H1 (cell line): ENCODE measurements around the gene MAPKAP1. TPM values are rescaled to one million over a fixed set of nuclear protein-coding genes. Genes with fewer than 3 reads are reported as not detected.

Source experiments
- CTCF ChIA-PET: fragments of 300-600 bp; sonication (Branson Sonifier 250); formaldehyde crosslinking; loops from one replicate; lab custom pipeline; 2021; ENCODE audit not compliant: partially characterized antibody; lab: Charles Lee
- POLR2A ChIA-PET: fragments of 300-600 bp; sonication (Branson Sonifier 250); formaldehyde crosslinking; loops from one replicate; lab custom pipeline; 2021; ENCODE audit warnings: inconsistent platforms; ENCODE audit not compliant: partially characterized antibody; lab: Charles Lee
- DNase-seq, 2 experiments: peaks; one replicate each; pipeline versions ENCODE4 v3.0.0 to v3.0.0-alpha.2; 2010 to 2022; ENCODE audit warnings: low spot score in 2 of 2, low read depth in 1 of 2, mixed read lengths in 1 of 2
- FAIRE-seq: peaks from 2 replicates; lab custom pipeline; 2011; peaks lifted over from hg19 to GRCh38; lab: Jason Lieb, UNC
- H2AFZ ChIP-seq: 2 replicates; pipeline ENCODE4 v1.8.1; 2012; ENCODE audit warnings: low read length, inconsistent platforms
- H2AK5ac ChIP-seq: 2 replicates; pipeline ENCODE4 v1.6.1; 2013; ENCODE audit warnings: low read depth, low read length
- H2BK120ac ChIP-seq: replicated peaks from 2 replicates; pipeline ENCODE3; 2013; ENCODE audit warnings: low read depth, low read length, inconsistent platforms
- H2BK12ac ChIP-seq: 2 replicates; pipeline ENCODE4 v1.6.1; 2013; ENCODE audit warnings: low read depth, low read length
- H2BK15ac ChIP-seq: 2 replicates; pipeline ENCODE4 v1.6.1; 2013; ENCODE audit warnings: low read length
- H2BK20ac ChIP-seq: 2 replicates; pipeline ENCODE4 v1.6.1; 2013; ENCODE audit warnings: low read length
- H2BK5ac ChIP-seq: 2 replicates; pipeline ENCODE4 v1.6.1; 2013; ENCODE audit warnings: low read depth, low read length
- H3K14ac ChIP-seq: 2 replicates; pipeline ENCODE4 v1.6.1; 2013; ENCODE audit warnings: inconsistent platforms; ENCODE audit not compliant: insufficient read length
- H3K18ac ChIP-seq: 2 replicates; pipeline ENCODE4 v1.6.1; 2013; ENCODE audit warnings: low read length; ENCODE audit errors: extremely low read depth
- H3K23ac ChIP-seq: 2 replicates; pipeline ENCODE4 v1.6.1; 2013; ENCODE audit warnings: inconsistent platforms; ENCODE audit not compliant: insufficient read length
- H3K23me2 ChIP-seq: 2 replicates; pipeline ENCODE4 v1.6.1; 2013; ENCODE audit warnings: low read depth, low read length
- H3K27ac ChIP-seq: 2 replicates; pipeline ENCODE4 v1.6.1; 2011; ENCODE audit warnings: low read depth, low read length, inconsistent platforms
- H3K27me3 ChIP-seq, 4 experiments: replicated peaks in 1 of 4; 1 replicate in 1 of 4; 2 replicates in 3 of 4; pipeline versions ENCODE4 v1.6.1 to v1.8.1; 2011 to 2013; ENCODE audit warnings: low read length in 3 of 4, mild to moderate bottlenecking in 3 of 4, inconsistent platforms in 2 of 4, mixed read lengths in 2 of 4, moderate library complexity in 1 of 4; ENCODE audit not compliant: control insufficient read depth in 3 of 4, insufficient read depth in 3 of 4; ENCODE audit errors: extremely low read depth in 1 of 4
- H3K36me3 ChIP-seq, 4 experiments: 2 replicates each; pipeline versions ENCODE4 v1.6.1 to v1.8.1; 2011 to 2013; ENCODE audit warnings: mild to moderate bottlenecking in 4 of 4, low read length in 3 of 4, moderate library complexity in 2 of 4, control low read depth in 1 of 4, inconsistent platforms in 1 of 4; ENCODE audit not compliant: insufficient read depth in 4 of 4, control insufficient read depth in 2 of 4
- H3K4ac ChIP-seq: replicated peaks from 2 replicates; pipeline ENCODE3; 2013; ENCODE audit warnings: low read length, low read depth, mixed read lengths, inconsistent platforms; ENCODE audit not compliant: insufficient read length
- H3K4me1 ChIP-seq, 4 experiments: replicated peaks in 1 of 4; 1 replicate in 1 of 4; 2 replicates in 3 of 4; pipeline versions ENCODE4 v1.6.1 to v1.8.1; 2011 to 2013; ENCODE audit warnings: low read length in 3 of 4, inconsistent platforms in 2 of 4, mixed read lengths in 1 of 4; ENCODE audit not compliant: insufficient read depth in 4 of 4, control insufficient read depth in 3 of 4
- H3K4me2 ChIP-seq, 2 experiments: 2 replicates each; pipeline versions ENCODE4 v1.6.1 to v1.8.1; 2011 to 2013; ENCODE audit warnings: low read depth in 2 of 2, low read length in 2 of 2, control low read depth in 1 of 2, inconsistent platforms in 1 of 2, mild to moderate bottlenecking in 1 of 2; ENCODE audit not compliant: insufficient read depth in 1 of 2
- H3K4me3 ChIP-seq, 4 experiments: fragments of 200-600, 300-600 bp in 1 of 4; sonication (generic), shearing (Covaris generic), sonication (Bioruptor Twin) in 1 of 4; 2 replicates each; pipeline versions ENCODE4 v1.5.1 to v1.8.1; 2011 to 2016; ENCODE audit warnings: low read length in 4 of 4, low read depth in 3 of 4, control low read depth in 2 of 4, inconsistent platforms in 2 of 4, mild to moderate bottlenecking in 2 of 4, mixed read lengths in 1 of 4, moderate library complexity in 1 of 4; ENCODE audit not compliant: insufficient read depth in 2 of 4; ENCODE audit errors: extremely low read depth in 1 of 4
- H3K56ac ChIP-seq: replicated peaks from 2 replicates; pipeline ENCODE3; 2013; ENCODE audit warnings: low read depth, mild to moderate bottlenecking, mixed read lengths, low read length, inconsistent platforms; ENCODE audit not compliant: insufficient read length
- H3K79me1 ChIP-seq: 2 replicates; pipeline ENCODE4 v1.6.1; 2013; ENCODE audit warnings: low read depth, low read length, control low read depth
- H3K79me2 ChIP-seq, 2 experiments: 2 replicates each; pipeline versions ENCODE4 v1.6.1 to v1.8.1; 2012 to 2013; ENCODE audit warnings: low read length in 2 of 2, mild to moderate bottlenecking in 2 of 2, inconsistent platforms in 1 of 2; ENCODE audit not compliant: insufficient read depth in 2 of 2, control insufficient read depth in 1 of 2
- H3K9ac ChIP-seq, 4 experiments: replicated peaks in 1 of 4; 1 replicate in 1 of 4; 2 replicates in 3 of 4; pipeline versions ENCODE4 v1.6.1 to v1.8.1; 2011 to 2013; ENCODE audit warnings: low read depth in 3 of 4, low read length in 3 of 4, control low read depth in 2 of 4, mild to moderate bottlenecking in 2 of 4, moderate library complexity in 2 of 4, inconsistent platforms in 1 of 4; ENCODE audit errors: extremely low read depth in 1 of 4
- H3K9me3 ChIP-seq, 2 experiments: 2 replicates each; pipeline versions ENCODE4 v1.6.1 to v1.8.1; 2012 to 2013; ENCODE audit warnings: mild to moderate bottlenecking in 2 of 2, moderate library complexity in 2 of 2, control low read depth in 1 of 2, inconsistent platforms in 1 of 2, low read depth in 1 of 2, low read length in 1 of 2, mixed read lengths in 1 of 2; ENCODE audit not compliant: insufficient read depth in 2 of 2
- H4K20me1 ChIP-seq, 2 experiments: replicated peaks in 1 of 2; 2 replicates each; pipeline versions ENCODE3 to v1.8.1; 2011 to 2013; ENCODE audit warnings: inconsistent platforms in 2 of 2, low read length in 2 of 2, mild to moderate bottlenecking in 1 of 2; ENCODE audit not compliant: insufficient read depth in 2 of 2, control insufficient read depth in 1 of 2
- H4K5ac ChIP-seq: 2 replicates; pipeline ENCODE4 v1.6.1; 2013; ENCODE audit warnings: low read length, low read depth, mixed read lengths, inconsistent platforms; ENCODE audit not compliant: insufficient read length
- H4K8ac ChIP-seq: 2 replicates; pipeline ENCODE4 v1.8.0; 2013; ENCODE audit warnings: mild to moderate bottlenecking, moderate library complexity, low read length, inconsistent platforms; ENCODE audit not compliant: insufficient read depth; ENCODE audit errors: extremely low read depth
- H4K91ac ChIP-seq: replicated peaks from 2 replicates; pipeline ENCODE3; 2013; ENCODE audit warnings: low read length, mixed read lengths, inconsistent platforms; ENCODE audit not compliant: insufficient read length
- KDM5A ChIP-seq: fragments of 200-600 bp; IDR thresholded peaks from 2 replicates; pipeline ENCODE4 v1.7.1; 2012; ENCODE audit warnings: mild to moderate bottlenecking, low read length, inconsistent platforms, mixed read lengths
- POU5F1 ChIP-seq: IDR thresholded peaks from 2 replicates; pipeline ENCODE4 v1.6.1; 2011; ENCODE audit warnings: low read depth, mild to moderate bottlenecking, low read length, moderate library complexity
- YY1 ChIP-seq: IDR thresholded peaks from 2 replicates; pipeline ENCODE4 v1.6.1; 2011; ENCODE audit warnings: low read depth, mild to moderate bottlenecking, low read length
- WGBS, 2 experiments: shearing (Covaris generic) in 1 of 2; methylation state at CpG; one replicate each; pipeline versions ENCODE4 v1.1.6 to v1.1.7; 2013 to 2015; ENCODE audit warnings: low lambda C conversion rate in 2 of 2, mixed read lengths in 2 of 2, inconsistent platforms in 1 of 2, low coverage in 1 of 2, missing lambda C conversion rate in 1 of 2; ENCODE audit not compliant: insufficient replicate concordance in 2 of 2, insufficient coverage in 1 of 2, insufficient read length in 1 of 2; ENCODE audit errors: extremely low coverage in 1 of 2, missing lambda C conversion rate in 1 of 2; 5-methylcytosine and 5-hydroxymethylcytosine counted together
- polyA plus RNA-seq, 7 experiments: library from polyadenylated mRNA; depleted of rRNA in 3 of 7; stranded (reverse) in 5 of 7; unstranded in 2 of 7; fragments of >200 nt in 5 of 7; fragments of 200-250 nt in 2 of 7; gene quantifications; 1 replicate in 5 of 7; 2 replicates in 1 of 7; 4 replicates in 1 of 7; pipeline versions ENCODE4 v1.2.1 to v1.2.3, GENCODE V29; 2011 to 2013; ENCODE audit warnings: missing spikeins in 2 of 7, mixed read lengths in 2 of 7
- total RNA-seq: library from RNA; stranded (reverse); fragmentation: NEBNext Ultra II Directional; extraction: Animal tissue kit (Norgen Biotek cat#: 25700); gene quantifications from 2 replicates; pipeline ENCODE4 v1.2.1, GENCODE V29; 2021

The MAPKAP1 gene
- total and polyA plus RNA-seq, 2 of the 8 experiments (the other 6 are each of a cell fraction or from before 2014, with no cell fraction given): 79.2 to 140 TPM

DNA sequence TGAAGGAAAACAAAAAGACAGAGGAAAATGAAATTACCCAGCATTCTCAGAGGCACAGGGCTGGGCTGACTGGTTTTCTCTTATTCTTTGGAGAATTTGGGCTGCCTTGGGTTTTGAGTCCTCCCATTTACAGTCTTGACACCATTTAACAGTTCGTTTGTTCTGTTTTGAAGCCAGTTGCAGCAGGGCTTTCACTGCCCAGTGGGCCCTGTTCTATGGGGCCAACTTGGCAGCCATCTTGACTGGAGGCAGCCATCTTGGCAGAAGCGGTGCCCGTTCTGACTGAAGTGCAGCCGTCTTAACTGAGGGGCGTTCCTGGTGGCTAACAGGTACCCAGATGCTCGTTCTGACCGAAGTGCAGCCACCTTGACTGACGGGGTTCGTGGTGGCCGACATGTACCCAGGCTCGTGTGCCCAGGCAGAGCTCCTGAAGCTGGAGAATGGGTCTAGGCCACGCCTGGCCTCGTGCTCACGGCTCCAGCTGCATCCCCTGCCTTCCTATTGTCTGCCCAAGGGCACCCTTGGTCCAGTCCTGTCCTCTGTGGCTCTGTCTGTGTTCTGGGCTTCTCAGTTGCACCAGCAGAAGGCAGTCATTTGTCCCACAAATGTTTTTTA, 281.0 kb downstream of the MAPKAP1 start:
- TF ChIP-seq KDM5A: no peak
- TF ChIP-seq POU5F1: no peak
- TF ChIP-seq YY1: peak; percentile 92
- Histone ChIP-seq H3K56ac (no peak overlapping the region), H3K9ac (no peak overlapping the region), H3K27ac (no peak overlapping the region; the same call in 1 of the 2 replicates), H4K20me1 (no peaks in the 10 kb centered on the region), H2AK5ac (no peak overlapping the region; the same call in 1 of the 2 replicates), H3K4ac (no peak overlapping the region), H2BK120ac (no peak overlapping the region), H2BK15ac (0 out of 2 replicates have a peak overlapping the region, but pooled peaks have one; percentile 81), H4K8ac (peak overlapping the region; percentile 75; the same call in 1 of the 2 replicates), H2AFZ (peak overlapping the region; percentile 84), H3K4me3 (no peak overlapping the region), H3K18ac (no peak overlapping the region), H3K9me3 (no peaks in the 10 kb centered on the region), H2BK12ac (no peak overlapping the region), H3K14ac (no peak overlapping the region), H4K5ac (peak overlapping the region; percentile 31), H3K4me1 (no peaks in the 10 kb centered on the region; a peak in 1 of 7 replicates), H3K23ac (no peak overlapping the region), H3K36me3 (no peaks in the 10 kb centered on the region), H3K79me1 (no peaks in the 10 kb centered on the region), H3K4me2 (no peak overlapping the region), H2BK20ac (no peak overlapping the region), H3K27me3 (no peaks in the 10 kb centered on the region), H2BK5ac (peak overlapping the region; percentile 49; the same call in 1 of the 2 replicates), H3K23me2 (no peaks in the 10 kb centered on the region), H3K79me2 (no peaks in the 10 kb centered on the region), H4K91ac (no peak overlapping the region)
- DNase-seq (no peak), FAIRE-seq (no peak)
- 95% methylated on average over 14 of the region's 14 CpGs; no CpG with 5 or more reads in 1 of the 2 experiments for WGBS, 2 experiments
- ChIA-PET POLR2A (no interaction called here), CTCF (interaction anchor here (0.6 to 2.9 kb wide), 8 partner anchors 10 to 802 kb away, joined by 3 to 14 read pairs (median 5); no protein-coding TSS in a partner anchor)
